GM12878 (cell line): ENCODE results near the gene SHC2.

Experiments used
- BHLHE40 ChIP-seq, 2 experiments: fragments of 450-650 bp in 1 of 2; IDR thresholded peaks; 2 replicates each; pipeline ENCODE4 v1.6.1; 2011 to 2017; ENCODE audit warnings: low read depth in 2 of 2, borderline replicate concordance in 1 of 2, improper control_type of control experiment in 1 of 2, low read length in 1 of 2, mild to moderate bottlenecking in 1 of 2
- EZH2 ChIP-seq: IDR thresholded peaks from 2 replicates; pipeline ENCODE4 v1.6.1; 2012; ENCODE audit warnings: low read depth, mild to moderate bottlenecking, control low read depth, inconsistent platforms, low read length, borderline replicate concordance; ENCODE audit not compliant: control insufficient read depth
- KDM1A ChIP-seq: fragments of 200-600 bp; sonication (generic); IDR thresholded peaks from 2 replicates; pipeline ENCODE4 v1.6.1; 2016; ENCODE audit warnings: borderline replicate concordance
- NFYB ChIP-seq: IDR thresholded peaks from 2 replicates; pipeline ENCODE4 v1.6.1; 2011; ENCODE audit warnings: low read depth, mild to moderate bottlenecking, low read length, improper control_type of control experiment, moderate library complexity; ENCODE audit not compliant: insufficient read depth
- POLR2A ChIP-seq: IDR thresholded peaks from 2 replicates; pipeline ENCODE4 v1.6.1; 2011; ENCODE audit warnings: low read depth, mild to moderate bottlenecking, low read length
- ZSCAN29 ChIP-seq: fragments of 450-650 bp; IDR thresholded peaks from 2 replicates; pipeline ENCODE4 v1.6.1; 2017; ENCODE audit warnings: mild to moderate bottlenecking, moderate library complexity
- ZZZ3 ChIP-seq: IDR thresholded peaks from 2 replicates; pipeline ENCODE4 v1.6.1; 2011; ENCODE audit warnings: low read depth; ENCODE audit not compliant: control insufficient read depth, insufficient read length
- TF ChIP-seq, protein P1 (sequence below), 3 experiments: IDR thresholded peaks in 2 of 3; conservative IDR thresholded peaks in 1 of 3; 2 replicates each; pipeline ENCODE4 v1.5.1; 2011; ENCODE audit warnings: low read depth in 3 of 3, low read length in 3 of 3, mild to moderate bottlenecking in 3 of 3, control low read depth in 2 of 3, moderate library complexity in 2 of 3, inconsistent platforms in 1 of 3, mixed read lengths in 1 of 3; ENCODE audit not compliant: control insufficient read depth in 2 of 3, insufficient read depth in 1 of 3; ENCODE audit errors: extremely low read depth in 1 of 3

GRCh38 chr19:440391-441212 is 20.2 kb downstream of the SHC2 start:
- TF ChIP-seq, protein P1, sequence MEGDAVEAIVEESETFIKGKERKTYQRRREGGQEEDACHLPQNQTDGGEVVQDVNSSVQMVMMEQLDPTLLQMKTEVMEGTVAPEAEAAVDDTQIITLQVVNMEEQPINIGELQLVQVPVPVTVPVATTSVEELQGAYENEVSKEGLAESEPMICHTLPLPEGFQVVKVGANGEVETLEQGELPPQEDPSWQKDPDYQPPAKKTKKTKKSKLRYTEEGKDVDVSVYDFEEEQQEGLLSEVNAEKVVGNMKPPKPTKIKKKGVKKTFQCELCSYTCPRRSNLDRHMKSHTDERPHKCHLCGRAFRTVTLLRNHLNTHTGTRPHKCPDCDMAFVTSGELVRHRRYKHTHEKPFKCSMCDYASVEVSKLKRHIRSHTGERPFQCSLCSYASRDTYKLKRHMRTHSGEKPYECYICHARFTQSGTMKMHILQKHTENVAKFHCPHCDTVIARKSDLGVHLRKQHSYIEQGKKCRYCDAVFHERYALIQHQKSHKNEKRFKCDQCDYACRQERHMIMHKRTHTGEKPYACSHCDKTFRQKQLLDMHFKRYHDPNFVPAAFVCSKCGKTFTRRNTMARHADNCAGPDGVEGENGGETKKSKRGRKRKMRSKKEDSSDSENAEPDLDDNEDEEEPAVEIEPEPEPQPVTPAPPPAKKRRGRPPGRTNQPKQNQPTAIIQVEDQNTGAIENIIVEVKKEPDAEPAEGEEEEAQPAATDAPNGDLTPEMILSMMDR (IDR thresholded peaks at IDR 0.05 in 2 of 3, conservative IDR thresholded peaks at IDR 0.05 in 1 of 3; ENCODE audit: control insufficient read depth in 2 of 3, extremely low read depth in 1 of 3, insufficient read depth in 1 of 3, low read depth in 3 of 3, low read length in 3 of 3), result no peak
- no peak for TF ChIP-seq ZZZ3
- no peak for TF ChIP-seq EZH2
- TF ChIP-seq KDM1A, result no peak
- TF ChIP-seq POLR2A, result no peak
- no peak for TF ChIP-seq ZSCAN29
- no peak for TF ChIP-seq NFYB
- no peak for TF ChIP-seq BHLHE40 (IDR thresholded peaks at IDR 0.05; ENCODE audit: borderline replicate concordance in 1 of 2, low read depth in 2 of 2, low read length in 1 of 2)
